Measurements from ENCODE around the gene ATOSB. TPM values are rescaled to one million over a fixed set of nuclear protein-coding genes. Genes with fewer than 3 reads are reported as not detected.

The ATOSB gene
- total and polyA plus RNA-seq, 9 of the 15 experiments (the other 6 are each of a cell fraction or from before 2014, with no cell fraction given) = 0.45 to 8.0 (median 4.2) TPM

- TF ChIP-seq, protein P1, sequence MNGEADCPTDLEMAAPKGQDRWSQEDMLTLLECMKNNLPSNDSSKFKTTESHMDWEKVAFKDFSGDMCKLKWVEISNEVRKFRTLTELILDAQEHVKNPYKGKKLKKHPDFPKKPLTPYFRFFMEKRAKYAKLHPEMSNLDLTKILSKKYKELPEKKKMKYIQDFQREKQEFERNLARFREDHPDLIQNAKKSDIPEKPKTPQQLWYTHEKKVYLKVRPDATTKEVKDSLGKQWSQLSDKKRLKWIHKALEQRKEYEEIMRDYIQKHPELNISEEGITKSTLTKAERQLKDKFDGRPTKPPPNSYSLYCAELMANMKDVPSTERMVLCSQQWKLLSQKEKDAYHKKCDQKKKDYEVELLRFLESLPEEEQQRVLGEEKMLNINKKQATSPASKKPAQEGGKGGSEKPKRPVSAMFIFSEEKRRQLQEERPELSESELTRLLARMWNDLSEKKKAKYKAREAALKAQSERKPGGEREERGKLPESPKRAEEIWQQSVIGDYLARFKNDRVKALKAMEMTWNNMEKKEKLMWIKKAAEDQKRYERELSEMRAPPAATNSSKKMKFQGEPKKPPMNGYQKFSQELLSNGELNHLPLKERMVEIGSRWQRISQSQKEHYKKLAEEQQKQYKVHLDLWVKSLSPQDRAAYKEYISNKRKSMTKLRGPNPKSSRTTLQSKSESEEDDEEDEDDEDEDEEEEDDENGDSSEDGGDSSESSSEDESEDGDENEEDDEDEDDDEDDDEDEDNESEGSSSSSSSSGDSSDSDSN (IDR thresholded peaks at IDR 0.05; ENCODE audit: borderline replicate concordance in 1 of 2, low read depth in 2 of 2, low read length in 2 of 2) = peak; percentile 12 to 65; a peak in 2 of 4 replicates
- TF ChIP-seq NFRKB (IDR thresholded peaks at IDR 0.05; ENCODE audit: low read depth) (peak; percentile 83), CC2D1A (IDR thresholded peaks at IDR 0.05) (peak; percentile 9; the same call in 1 of the 2 replicates), SRSF9 (IDR thresholded peaks at IDR 0.05; ENCODE audit: borderline replicate concordance, low read depth, low read length) (no peak), SAFB (IDR thresholded peaks at IDR 0.05; ENCODE audit: borderline replicate concordance, low read depth, low read length) (peak; percentile 58; the same call in 1 of the 2 replicates), DACH1 (IDR thresholded peaks at IDR 0.05; ENCODE audit: partially characterized antibody) (no peak), ZNF277 (CRISPR knock-in tag; IDR thresholded peaks at IDR 0.05; ENCODE audit: borderline replicate concordance) (no peak), NR2C2 (CRISPR knock-in tag; IDR thresholded peaks at IDR 0.05) (no peak), NR2C2 (tag; IDR thresholded peaks at IDR 0.05) (0 out of 2 replicates have a peak, but pooled peaks have one; percentile 21), NFIX (CRISPR knock-in tag; IDR thresholded peaks at IDR 0.05; ENCODE audit: low read depth) (no peak), ZBTB1 (CRISPR knock-in tag; IDR thresholded peaks at IDR 0.05; ENCODE audit: borderline replicate concordance, low read depth) (no peak), TSC22D4 (tag; IDR thresholded peaks at IDR 0.05) (no peak), ZNF174 (CRISPR knock-in tag; IDR thresholded peaks at IDR 0.05) (no peak), HES1 (IDR thresholded peaks at IDR 0.05; ENCODE audit: low read depth) (no peak), PRMT5 (CRISPR knock-in tag; IDR thresholded peaks at IDR 0.05) (no peak), PHF20 (IDR thresholded peaks at IDR 0.05; ENCODE audit: partially characterized antibody) (no peak), NRF1 (conservative IDR thresholded peaks at IDR 0.05 in 1 of 2, IDR thresholded peaks at IDR 0.05 in 1 of 2) (peak; percentile 75 to 79)
- TF ChIP-seq, protein P2, sequence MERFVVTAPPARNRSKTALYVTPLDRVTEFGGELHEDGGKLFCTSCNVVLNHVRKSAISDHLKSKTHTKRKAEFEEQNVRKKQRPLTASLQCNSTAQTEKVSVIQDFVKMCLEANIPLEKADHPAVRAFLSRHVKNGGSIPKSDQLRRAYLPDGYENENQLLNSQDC (CRISPR knock-in tag; IDR thresholded peaks at IDR 0.05) = no peak
- TF ChIP-seq, protein P3, sequence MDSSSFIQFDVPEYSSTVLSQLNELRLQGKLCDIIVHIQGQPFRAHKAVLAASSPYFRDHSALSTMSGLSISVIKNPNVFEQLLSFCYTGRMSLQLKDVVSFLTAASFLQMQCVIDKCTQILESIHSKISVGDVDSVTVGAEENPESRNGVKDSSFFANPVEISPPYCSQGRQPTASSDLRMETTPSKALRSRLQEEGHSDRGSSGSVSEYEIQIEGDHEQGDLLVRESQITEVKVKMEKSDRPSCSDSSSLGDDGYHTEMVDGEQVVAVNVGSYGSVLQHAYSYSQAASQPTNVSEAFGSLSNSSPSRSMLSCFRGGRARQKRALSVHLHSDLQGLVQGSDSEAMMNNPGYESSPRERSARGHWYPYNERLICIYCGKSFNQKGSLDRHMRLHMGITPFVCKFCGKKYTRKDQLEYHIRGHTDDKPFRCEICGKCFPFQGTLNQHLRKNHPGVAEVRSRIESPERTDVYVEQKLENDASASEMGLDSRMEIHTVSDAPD (CRISPR knock-in tag; IDR thresholded peaks at IDR 0.05) = no peak
These were observed 46.3 kb upstream of the ATOSB start, which contains the start of gene UNC13B (continued) for GRCh38 chr9:35161713-35162604.
